Coronary artery (tissue), 2 donors: ENCODE results near the gene UNCX.
"Not testable (repeated sequence)": the region's sequence is repeated elsewhere in the genome, so short reads cannot be mapped to it uniquely, and the experiment has no call there.

Experiments used
- DNase-seq: peaks from one replicate; pipeline ENCODE4 v3.0.0-alpha.2; 2017; ENCODE audit warnings: low spot score
- H3K27ac ChIP-seq, 2 donors: fragments of 200-600 bp; sonication (generic); one replicate each; pipeline ENCODE4 v1.5.1; 2016 to 2019
- H3K4me3 ChIP-seq: fragments of 200-600 bp; sonication (generic); 2 replicates; pipeline ENCODE4 v1.5.1; 2016; ENCODE audit warnings: mild to moderate bottlenecking, moderate library complexity
- CTCF ChIP-seq: fragments of 200-600 bp; sonication (generic); IDR thresholded peaks from one replicate; pipeline ENCODE4 v1.5.1; 2019; ENCODE audit warnings: antibody characterized with exemption

The UNCX gene

GRCh38 chr7:1278543-1278942 lies 45.9 kb downstream of the UNCX start:
- no peak overlapping the region for H3K27ac ChIP-seq
- H3K4me3 ChIP-seq = no peak overlapping the region
- DNase-seq = no peak
- TF ChIP-seq CTCF = no peak

GRCh38 chr7:1279041-1279440 lies 46.4 kb downstream of the UNCX start:
- DNase-seq = no peak
- TF ChIP-seq CTCF = no peak
- no peak overlapping the region for H3K4me3 ChIP-seq
- no peak overlapping the region for H3K27ac ChIP-seq

DNA sequence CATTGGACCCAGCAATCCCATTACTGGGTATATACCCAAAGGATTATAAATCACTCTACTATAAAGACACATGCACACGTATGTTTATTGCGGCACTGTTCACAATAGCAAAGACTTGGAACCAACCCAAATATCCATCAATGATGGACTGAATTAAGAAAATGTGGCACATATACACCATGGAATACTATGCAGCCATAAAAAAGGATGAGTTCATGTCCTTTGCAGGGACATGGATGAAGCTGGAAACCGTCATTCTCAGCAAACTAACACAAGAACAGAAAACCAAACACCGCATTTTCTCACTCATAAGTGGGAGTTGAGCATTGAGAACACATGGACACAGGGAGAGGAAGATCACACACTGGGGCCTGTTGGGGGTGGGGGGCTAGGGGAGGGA lies 47.2 kb downstream of the UNCX start:
- H3K27ac ChIP-seq, DNase-seq, H3K4me3 ChIP-seq: not testable (repeated sequence)

DNA sequence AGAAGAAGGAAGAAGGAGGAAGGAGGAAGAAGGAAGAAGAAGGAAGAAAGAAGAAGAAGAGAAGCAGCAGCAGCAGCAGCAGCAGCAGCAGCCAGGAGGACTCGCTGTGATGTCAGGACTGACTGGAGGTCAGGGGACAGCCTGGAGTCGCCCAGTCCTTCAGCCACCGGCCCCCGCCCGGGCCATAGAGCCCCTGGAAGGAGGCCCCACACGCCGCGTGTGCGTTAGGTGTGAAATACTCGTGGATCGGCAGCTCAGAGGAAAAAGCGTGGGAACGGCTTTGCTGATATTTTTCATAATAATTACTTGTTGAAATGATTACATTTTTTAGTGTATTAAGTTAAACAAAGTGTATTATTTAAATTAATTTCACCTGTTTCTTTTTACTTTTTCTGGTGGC lies 48.4 kb downstream of the UNCX start:
- no peak for TF ChIP-seq CTCF
- no peak overlapping the region for H3K27ac ChIP-seq
- DNase-seq = no peak
- no peak overlapping the region for H3K4me3 ChIP-seq

DNA sequence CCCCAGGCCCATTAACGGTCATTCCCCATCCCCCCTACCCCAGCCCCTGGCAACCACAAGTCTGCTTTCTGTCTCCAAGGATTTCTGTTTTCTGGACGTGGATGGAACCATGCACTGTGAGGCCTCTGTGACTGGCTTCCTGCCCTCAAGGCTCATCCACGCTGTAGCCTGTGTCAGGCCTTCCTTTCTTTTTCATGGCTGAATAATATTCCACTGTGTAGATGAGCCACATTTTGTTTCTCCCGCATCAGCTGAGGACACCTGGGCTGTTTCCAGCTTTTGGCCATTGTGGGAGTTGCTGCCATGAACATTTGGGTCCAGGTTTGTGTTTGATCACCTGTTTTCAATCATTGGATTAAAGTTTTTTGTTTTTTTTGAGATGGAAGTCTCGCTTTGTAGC lies 50.0 kb downstream of the UNCX start:
- no peak overlapping the region for H3K27ac ChIP-seq
- DNase-seq = no peak
- H3K4me3 ChIP-seq = no peak overlapping the region
- TF ChIP-seq CTCF = no peak

- no peak for TF ChIP-seq CTCF
- DNase-seq = no peak
- Histone ChIP-seq H3K27ac (no peak overlapping the region), H3K4me3 (no peak overlapping the region)
Observed at GRCh38 chr7:1283337-1283736, 50.7 kb downstream of the UNCX start.

- TF ChIP-seq CTCF = no peak
- no peak for DNase-seq
- no peak overlapping the region for H3K4me3 ChIP-seq
- H3K27ac ChIP-seq = no peak overlapping the region
Observed at GRCh38 chr7:1283941-1284742, 51.5 kb downstream of the UNCX start.
